Lung (tissue), 12 donors: Measurements from ENCODE around the gene INPP4B. TPM values are rescaled to one million over a fixed set of nuclear protein-coding genes. Genes with fewer than 3 reads are reported as not detected.

Experiments used
- ATAC-seq: fragments of 200-7000 bp; cut with Tn5 transposase; one replicate; pipeline ENCODE4 v1.9.1; 2020; ENCODE audit warnings: moderate number of reproducible peaks; ENCODE audit not compliant: insufficient read depth, low FRiP score
- DNase-seq, 3 donors: peaks; one replicate each; pipeline ENCODE4 v3.0.0-alpha.2; 2013 to 2017
- H3K27ac ChIP-seq, 2 donors: one replicate each; pipeline ENCODE4 v1.5.1; 2013; ENCODE audit warnings: mild to moderate bottlenecking in 2 of 2, moderate library complexity in 2 of 2, control low read depth in 1 of 2, inconsistent platforms in 1 of 2, low read depth in 1 of 2, low read length in 1 of 2
- H3K27me3 ChIP-seq, 3 donors: one replicate each; pipeline ENCODE4 v1.5.1; 2013; ENCODE audit warnings: low read length in 2 of 3; ENCODE audit not compliant: control insufficient read depth in 3 of 3, insufficient read depth in 3 of 3
- H3K36me3 ChIP-seq, 4 donors: one replicate each; pipeline ENCODE4 v1.5.1; 2013; ENCODE audit warnings: low read length in 4 of 4, mild to moderate bottlenecking in 1 of 4, moderate library complexity in 1 of 4; ENCODE audit not compliant: control insufficient read depth in 4 of 4, insufficient read depth in 4 of 4
- H3K4me1 ChIP-seq, 5 donors: one replicate each; pipeline ENCODE4 v1.5.1; 2013; ENCODE audit warnings: low read length in 5 of 5, mild to moderate bottlenecking in 2 of 5, moderate library complexity in 1 of 5; ENCODE audit not compliant: control insufficient read depth in 5 of 5, insufficient read depth in 5 of 5
- H3K4me3 ChIP-seq: one replicate; pipeline ENCODE4 v1.5.1; 2013; ENCODE audit warnings: mild to moderate bottlenecking, control low read depth, moderate library complexity
- H3K9ac ChIP-seq, 2 donors: one replicate each; pipeline ENCODE4 v1.5.1; 2013; ENCODE audit warnings: low read length in 2 of 2, control low read depth in 1 of 2; ENCODE audit not compliant: insufficient read depth in 1 of 2
- H3K9me3 ChIP-seq, 4 donors: one replicate each; pipeline ENCODE4 v1.5.1; 2013; ENCODE audit warnings: low read length in 3 of 4, mild to moderate bottlenecking in 1 of 4, moderate library complexity in 1 of 4; ENCODE audit not compliant: control insufficient read depth in 4 of 4, insufficient read depth in 3 of 4
- CTCF ChIP-seq: IDR thresholded peaks from 2 replicates; pipeline ENCODE4 v1.5.1; 2012; ENCODE audit warnings: mild to moderate bottlenecking; ENCODE audit errors: control extremely low read depth, extremely low read depth
- WGBS, 2 donors: extraction: QIAGEN DNeasy Blood & Tissue Kit; methylation state at CpG; one replicate each; pipeline ENCODE4 v1.1.7; 2013; 5-methylcytosine and 5-hydroxymethylcytosine counted together
- polyA plus RNA-seq, 2 donors: library from polyadenylated mRNA; stranded (reverse); fragments of 200-250 nt; gene quantifications; one replicate each; pipeline ENCODE4 v1.2.1, GENCODE V29; 2013
- total RNA-seq, 2 donors: library from RNA; depleted of rRNA in 1 of 2; stranded (reverse); fragments of >200 nt in 1 of 2; gene quantifications; one replicate each; pipeline ENCODE4 v1.2.1, GENCODE V29; 2014 to 2021
- donor health status: control.
- donor health status: control.
- donor health status: Bipolar disorder and iron deficiency.
- donor health status: healthy.
- donor health status: DM: yes; HTN: yes; CAD: no.

INPP4B gene
- total and polyA plus RNA-seq, 4 donors = 2.4 to 32.6 (median 5.6) TPM

GRCh38 chr4:142778430-142778829 lies 67.7 kb downstream of the INPP4B start:
- no peak overlapping the region for H3K27ac ChIP-seq

GRCh38 chr4:142777045-142777743 lies 68.9 kb downstream of the INPP4B start:
- no peaks in the 10 kb centered on the region for H3K27me3 ChIP-seq
- H3K36me3 ChIP-seq = no peaks in the 10 kb centered on the region
- ATAC-seq = no peak
- TF ChIP-seq CTCF = no peak
- H3K27ac ChIP-seq = no peak overlapping the region
- no peak overlapping the region for H3K9ac ChIP-seq
- H3K9me3 ChIP-seq = no peaks in the 10 kb centered on the region
- no peak for DNase-seq
- WGBS, 2 donors = 78 to 82% methylated on average over 4 of the region's 4 CpGs
- peaks cover 0 to 6% (median 0%) of the 10 kb centered on the region in 5 donors for H3K4me1 ChIP-seq
- H3K4me3 ChIP-seq = no peak overlapping the region

More at GRCh38 chr4:142778430-142778829, 67.7 kb downstream of the INPP4B start:
- Histone ChIP-seq H3K9me3 (no peaks in the 10 kb centered on the region), H3K27me3 (no peaks in the 10 kb centered on the region), H3K4me1 (peaks cover 0 to 6% (median 0%) of the 10 kb centered on the region in 5 donors), H3K4me3 (no peak overlapping the region), H3K9ac (no peak overlapping the region), H3K36me3 (no peaks in the 10 kb centered on the region)
- DNase-seq (peak in 1 of 3 donors; percentile 7), ATAC-seq (no peak)
- WGBS, 2 donors = 83 to 87% methylated on average over 1 of the region's 1 CpG
- no peak for TF ChIP-seq CTCF

GRCh38 chr4:142776026-142776425 lies 70.1 kb downstream of the INPP4B start:
- ATAC-seq = no peak
- no peaks in the 10 kb centered on the region for H3K27me3 ChIP-seq
- no peaks in the 10 kb centered on the region for H3K36me3 ChIP-seq

More at GRCh38 chr4:142776026-142776425, 70.1 kb downstream of the INPP4B start:
- Histone ChIP-seq H3K9ac (no peak overlapping the region), H3K4me1 (peaks cover 0 to 6% (median 0%) of the 10 kb centered on the region in 5 donors), H3K9me3 (no peaks in the 10 kb centered on the region), H3K4me3 (no peak overlapping the region), H3K27ac (no peak overlapping the region)
- TF ChIP-seq CTCF = no peak
- DNase-seq = no peak
- 60 to 78% methylated on average over 2 of the region's 2 CpGs for WGBS, 2 donors
